ENCODE data around the gene AFAP1. TPM values are rescaled to one million over a fixed set of nuclear protein-coding genes. Genes with fewer than 3 reads are reported as not detected.

Gene AFAP1
- total and polyA plus RNA-seq, 12 donors: 2.9 to 8.9 (median 5.8) TPM

DNA sequence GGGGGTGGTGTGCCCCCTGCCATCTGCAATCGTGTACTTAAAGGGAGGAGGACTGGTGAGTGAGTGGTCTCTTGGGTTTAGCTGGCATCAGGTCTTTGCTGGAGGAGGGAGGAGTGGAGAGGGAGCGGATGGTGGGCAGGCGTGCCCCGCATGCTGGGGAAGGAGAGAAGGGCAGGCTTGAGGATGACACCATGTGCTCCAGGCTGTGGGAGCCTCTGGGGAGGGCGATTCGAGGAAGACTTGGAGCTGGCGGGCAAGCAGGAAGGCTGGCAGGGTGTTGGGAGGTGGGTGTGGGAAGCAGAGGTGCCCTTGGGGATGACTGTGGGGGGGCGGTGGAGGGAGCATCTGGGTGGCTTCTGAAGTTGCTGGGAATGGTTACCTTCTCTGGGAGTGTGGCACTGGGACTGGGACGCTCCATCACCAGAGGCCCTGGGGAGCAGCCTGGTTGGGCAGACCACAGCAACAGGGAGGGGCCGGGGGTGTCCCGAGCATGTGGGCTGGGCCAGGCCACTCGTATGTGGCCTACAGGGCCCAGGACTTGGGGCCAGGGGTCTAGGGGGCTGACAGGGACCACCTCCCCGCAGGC is 30.8 kb upstream of the AFAP1 start:
- no peaks in the 10 kb centered on the region for H3K27me3 ChIP-seq
- peak overlapping the region in 1 of 10 donors; percentile 40 for H3K4me3 ChIP-seq
- DNase-seq (no peak), ATAC-seq (no peak)
- no peaks in the 10 kb centered on the region for H3K9me3 ChIP-seq
- H3K27ac ChIP-seq: peak overlapping the region in 8 of 10 donors; percentile 25 to 88 (median 66)
- TF ChIP-seq, protein P1, sequence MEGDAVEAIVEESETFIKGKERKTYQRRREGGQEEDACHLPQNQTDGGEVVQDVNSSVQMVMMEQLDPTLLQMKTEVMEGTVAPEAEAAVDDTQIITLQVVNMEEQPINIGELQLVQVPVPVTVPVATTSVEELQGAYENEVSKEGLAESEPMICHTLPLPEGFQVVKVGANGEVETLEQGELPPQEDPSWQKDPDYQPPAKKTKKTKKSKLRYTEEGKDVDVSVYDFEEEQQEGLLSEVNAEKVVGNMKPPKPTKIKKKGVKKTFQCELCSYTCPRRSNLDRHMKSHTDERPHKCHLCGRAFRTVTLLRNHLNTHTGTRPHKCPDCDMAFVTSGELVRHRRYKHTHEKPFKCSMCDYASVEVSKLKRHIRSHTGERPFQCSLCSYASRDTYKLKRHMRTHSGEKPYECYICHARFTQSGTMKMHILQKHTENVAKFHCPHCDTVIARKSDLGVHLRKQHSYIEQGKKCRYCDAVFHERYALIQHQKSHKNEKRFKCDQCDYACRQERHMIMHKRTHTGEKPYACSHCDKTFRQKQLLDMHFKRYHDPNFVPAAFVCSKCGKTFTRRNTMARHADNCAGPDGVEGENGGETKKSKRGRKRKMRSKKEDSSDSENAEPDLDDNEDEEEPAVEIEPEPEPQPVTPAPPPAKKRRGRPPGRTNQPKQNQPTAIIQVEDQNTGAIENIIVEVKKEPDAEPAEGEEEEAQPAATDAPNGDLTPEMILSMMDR (IDR thresholded peaks at IDR 0.05): no peak
- peaks cover 23 to 55% (median 40%) of the 10 kb centered on the region in 9 donors for H3K4me1 ChIP-seq
- H3K36me3 ChIP-seq: no peaks in the 10 kb centered on the region
- WGBS, 2 donors: 80 to 84% methylated on average over 13 of the region's 13 CpGs
- intact Hi-C loops (cut with DNase I): no loop called here

DNA sequence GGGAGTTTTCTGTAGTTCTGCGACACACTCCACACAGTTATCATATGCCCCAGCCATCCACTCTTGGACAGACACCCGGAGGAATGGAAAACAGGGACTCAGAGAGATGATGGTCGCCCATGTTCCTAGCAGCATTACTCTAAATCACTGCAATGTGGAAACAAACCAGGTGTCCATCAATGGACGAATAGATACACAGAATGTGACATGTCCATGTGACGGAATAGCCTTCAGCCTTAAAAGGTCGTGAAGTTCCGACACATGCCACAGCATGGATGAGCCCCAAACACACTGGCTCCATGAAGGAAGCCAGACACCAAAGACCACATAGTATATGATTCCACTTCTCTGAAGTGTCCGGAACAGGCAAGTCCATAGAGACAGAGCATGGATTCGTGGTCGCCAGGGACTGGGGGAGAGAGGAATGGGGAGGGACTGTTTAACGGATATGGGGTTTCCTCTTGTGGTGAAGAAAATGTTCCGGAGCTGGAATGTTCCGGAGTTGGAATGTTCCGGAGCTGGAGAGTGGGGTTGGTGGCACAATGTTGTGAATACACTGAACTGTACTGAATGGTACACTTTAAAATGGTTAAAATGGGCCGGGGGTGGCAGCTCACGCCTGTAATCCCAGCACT is 28.7 kb upstream of the AFAP1 start:
- Histone ChIP-seq H3K4me1 (peaks cover 23 to 66% (median 46%) of the 10 kb centered on the region in 9 donors), H3K9me3 (no peaks in the 10 kb centered on the region), H3K27ac (peak overlapping the region in 7 of 10 donors; percentile 5 to 74 (median 37)), H3K36me3 (no peaks in the 10 kb centered on the region), H3K4me3 (no peak overlapping the region), H3K27me3 (no peaks in the 10 kb centered on the region)
- intact Hi-C loops (cut with DNase I): loop anchor here in 1 of 10 donors (5.0 kb wide), 1 partner anchor 36 kb away; no protein-coding TSS in a partner anchor
- 55 to 63% methylated on average over 16 of the region's 16 CpGs for WGBS, 2 donors
- TF ChIP-seq, protein P1 (IDR thresholded peaks at IDR 0.05): no peak
- ATAC-seq (peak in 5 of 8 donors; percentile 2 to 39 (median 13)), DNase-seq (no peak)

DNA sequence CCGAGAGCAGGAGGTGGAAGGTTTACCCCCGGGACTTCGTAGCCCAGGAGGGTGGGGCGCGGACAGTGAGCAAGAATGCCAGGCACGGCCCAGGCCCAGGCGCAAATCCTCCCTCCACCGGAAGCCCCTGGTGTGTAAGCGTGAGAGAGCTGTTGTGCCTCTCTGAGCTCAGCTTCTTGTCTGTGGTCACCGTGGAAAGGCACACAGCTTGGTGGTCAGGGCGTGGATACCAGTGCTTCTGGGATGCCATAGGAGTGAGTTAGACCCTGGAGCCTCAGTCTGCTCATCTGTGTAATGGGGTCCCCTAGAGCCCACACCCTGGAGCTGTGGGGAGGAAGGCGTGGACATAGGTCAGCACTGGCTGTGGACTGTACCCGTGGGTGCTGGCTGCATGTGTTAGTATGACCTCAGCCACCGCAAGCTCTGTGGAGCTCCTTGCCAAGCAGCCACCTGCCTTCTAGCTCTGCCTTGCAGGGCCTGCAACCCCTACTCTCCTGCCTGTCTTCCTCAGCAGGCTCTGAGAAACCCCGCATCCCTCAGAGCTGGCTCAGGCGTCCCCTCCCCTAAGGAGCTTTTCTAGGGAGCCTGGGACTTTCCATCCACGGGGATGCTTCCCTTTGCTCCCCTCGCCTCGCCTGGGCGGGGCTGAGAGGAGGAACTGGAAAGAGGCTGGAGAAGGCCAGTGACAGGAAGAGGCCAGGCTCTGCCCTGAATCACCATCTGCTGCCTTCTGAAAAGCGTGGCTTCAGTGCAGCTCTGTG is 28.0 kb upstream of the AFAP1 start:
- Histone ChIP-seq H3K36me3 (no peaks in the 10 kb centered on the region), H3K27me3 (no peaks in the 10 kb centered on the region), H3K4me1 (peaks cover 23 to 66% (median 46%) of the 10 kb centered on the region in 9 donors), H3K4me3 (no peak overlapping the region), H3K27ac (peak overlapping the region in 6 of 10 donors; percentile 5 to 74 (median 32)), H3K9me3 (no peaks in the 10 kb centered on the region)
- 73% methylated on average over 21 of the region's 21 CpGs for WGBS, 2 donors
- ATAC-seq: peak in 3 of 8 donors; percentile 9 to 38 (median 16)
- TF ChIP-seq, protein P1 (IDR thresholded peaks at IDR 0.05): no peak
- intact Hi-C loops (cut with DNase I): loop anchor here in 1 of 10 donors (5.0 kb wide), 1 partner anchor 35 kb away; no protein-coding TSS in a partner anchor
- no peak for DNase-seq

DNA sequence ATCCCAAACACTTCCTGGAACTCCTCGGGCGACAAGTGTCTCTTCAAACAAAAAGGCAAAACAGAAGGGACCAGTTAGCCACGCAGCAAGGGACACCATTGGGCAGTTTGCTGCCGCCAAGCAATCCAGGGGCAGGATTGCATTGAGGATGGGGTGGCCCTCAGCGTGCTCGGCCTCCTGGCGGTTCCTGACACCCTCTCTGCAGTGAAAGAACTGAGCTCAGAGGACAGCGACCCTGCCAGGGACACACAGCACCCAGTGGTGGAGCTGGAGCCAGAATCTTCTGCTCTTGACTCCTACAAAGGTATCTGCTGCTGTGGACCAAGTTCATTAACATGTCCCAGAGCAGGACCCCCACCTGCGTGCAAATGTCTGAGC is 27.4 kb upstream of the AFAP1 start:
- Histone ChIP-seq H3K27ac (no peak overlapping the region), H3K36me3 (no peaks in the 10 kb centered on the region), H3K27me3 (no peaks in the 10 kb centered on the region), H3K9me3 (no peaks in the 10 kb centered on the region), H3K4me3 (no peak overlapping the region), H3K4me1 (peaks cover 23 to 63% (median 41%) of the 10 kb centered on the region in 9 donors)
- no peak for DNase-seq
- TF ChIP-seq, protein P1 (IDR thresholded peaks at IDR 0.05): no peak
- intact Hi-C loops (cut with DNase I): loop anchor here in 1 of 10 donors (5.0 kb wide), 1 partner anchor 35 kb away; no protein-coding TSS in a partner anchor
- 88 to 92% methylated on average over 9 of the region's 9 CpGs for WGBS, 2 donors
- no peak for ATAC-seq
